Right forelimb (tissue), 1 donor: ENCODE results near the gene ZFAND5.

Source experiments
- DNase-seq: peaks from one replicate; pipeline ENCODE4 v3.0.0-alpha.2; 2018

The ZFAND5 gene

DNA sequence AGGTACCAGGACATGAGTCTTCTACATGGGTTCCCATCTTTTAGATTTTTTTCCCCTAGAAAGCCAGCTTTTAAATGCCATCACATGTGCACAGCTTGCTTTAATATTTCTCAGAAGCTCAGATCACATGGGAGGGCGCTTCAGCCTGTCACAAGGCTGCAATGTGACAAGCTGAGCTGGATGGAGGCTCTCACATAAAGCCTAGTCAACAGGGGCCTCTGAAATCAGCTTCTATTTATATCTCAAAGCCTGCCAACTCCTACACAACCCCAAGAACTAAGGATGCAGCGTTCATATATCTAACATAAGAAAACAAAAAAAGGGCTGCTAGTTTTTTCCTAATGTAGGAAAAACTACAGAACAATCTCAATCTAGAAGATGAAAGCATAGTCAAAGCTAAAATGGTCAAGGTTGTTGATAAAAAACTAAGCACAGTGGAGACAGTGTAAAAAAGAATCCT lies 2.3 kb downstream of the ZFAND5 start:
- DNase-seq = peak; percentile 52

- DNase-seq = no peak
These were observed 2.9 kb downstream of the ZFAND5 start for GRCh38 chr9:72362118-72362531.

DNA sequence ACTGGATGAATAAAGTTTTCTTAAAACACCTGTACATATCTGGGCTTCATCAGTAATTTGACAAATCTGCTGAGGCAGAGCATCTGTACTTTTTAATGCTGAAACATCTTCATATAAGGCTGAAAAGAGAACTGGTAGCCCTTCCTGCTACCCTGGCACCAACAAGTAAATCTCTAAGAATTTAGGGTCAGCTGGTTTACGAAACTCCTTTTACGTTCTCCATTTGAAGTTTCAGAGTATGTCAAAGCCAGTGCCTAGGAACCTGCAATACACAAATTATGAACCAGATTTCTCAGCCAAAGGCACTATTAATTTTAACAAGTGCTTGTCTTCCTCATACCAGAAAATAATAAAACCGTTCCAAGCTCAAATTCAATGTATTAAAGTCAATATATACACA lies 3.8 kb downstream of the ZFAND5 start:
- DNase-seq = no peak

GRCh38 chr9:72360324-72360723 lies 4.7 kb downstream of the ZFAND5 start:
- no peak for DNase-seq

DNA sequence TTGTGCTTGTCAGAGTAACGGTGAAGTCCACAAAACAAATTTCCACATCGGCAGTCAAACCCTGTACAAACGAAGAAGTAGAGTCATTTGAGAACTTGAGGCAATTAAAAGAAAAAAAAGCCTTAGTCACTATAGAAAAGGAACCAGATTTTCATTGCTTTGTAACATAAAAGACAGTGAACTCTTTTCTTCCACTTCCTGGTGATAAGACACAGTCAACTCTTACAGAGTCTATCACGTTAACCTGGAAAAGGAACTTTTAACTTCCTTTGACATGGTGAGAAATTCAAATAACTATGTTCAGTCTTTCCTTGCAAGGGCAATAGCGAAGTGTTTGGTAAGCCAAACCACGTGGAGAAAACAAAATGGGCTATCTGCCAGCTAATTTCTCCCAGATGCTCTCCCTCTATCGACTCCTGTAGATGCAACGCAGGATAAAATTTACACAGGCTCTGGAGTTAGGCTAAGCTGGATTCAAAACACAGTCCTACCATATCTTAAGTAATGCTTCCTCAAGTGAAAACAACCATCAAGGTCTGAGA lies 8.9 kb downstream of the ZFAND5 start:
- DNase-seq = peak; percentile 44

DNA sequence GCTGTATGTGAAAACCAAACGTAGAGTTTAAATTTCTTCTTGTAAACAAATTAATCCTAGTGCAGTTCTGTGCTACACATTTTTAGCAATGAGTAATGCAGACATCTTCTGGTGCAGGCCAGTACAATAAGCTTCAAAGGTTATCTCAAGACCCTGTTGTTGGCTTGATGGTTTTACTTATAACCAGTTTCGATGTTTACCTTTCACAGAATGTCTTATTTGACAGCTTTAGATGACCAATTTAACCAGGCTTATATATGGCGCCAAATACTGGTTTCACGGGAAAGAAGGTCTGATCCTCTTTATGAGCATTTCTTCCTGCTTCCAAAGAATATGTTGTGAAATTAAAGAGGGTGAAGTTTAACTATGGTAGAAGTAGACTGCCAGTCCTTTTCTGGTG lies 9.9 kb downstream of the ZFAND5 start:
- no peak for DNase-seq

DNA sequence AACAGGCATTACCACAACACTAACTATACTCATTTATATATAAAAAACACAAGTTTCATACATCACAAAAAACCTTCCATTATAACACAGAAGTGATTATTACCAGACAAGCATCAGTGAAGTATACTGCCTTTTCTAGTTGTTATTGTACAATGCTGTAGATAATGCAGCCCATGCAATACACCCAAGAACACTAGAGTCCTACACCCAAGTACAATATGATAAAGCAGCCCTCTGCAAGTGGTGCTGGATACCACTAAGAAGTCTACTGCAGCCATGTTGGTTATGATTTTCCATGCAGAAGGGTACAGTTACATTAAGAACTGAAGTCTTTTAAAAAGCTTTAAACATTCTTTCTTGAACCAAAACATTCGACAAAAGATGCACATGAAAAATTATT lies 10.3 kb downstream of the ZFAND5 start:
- no peak for DNase-seq

GRCh38 chr9:72353455-72354116 lies 11.4 kb downstream of the ZFAND5 start:
- no peak for DNase-seq

DNA sequence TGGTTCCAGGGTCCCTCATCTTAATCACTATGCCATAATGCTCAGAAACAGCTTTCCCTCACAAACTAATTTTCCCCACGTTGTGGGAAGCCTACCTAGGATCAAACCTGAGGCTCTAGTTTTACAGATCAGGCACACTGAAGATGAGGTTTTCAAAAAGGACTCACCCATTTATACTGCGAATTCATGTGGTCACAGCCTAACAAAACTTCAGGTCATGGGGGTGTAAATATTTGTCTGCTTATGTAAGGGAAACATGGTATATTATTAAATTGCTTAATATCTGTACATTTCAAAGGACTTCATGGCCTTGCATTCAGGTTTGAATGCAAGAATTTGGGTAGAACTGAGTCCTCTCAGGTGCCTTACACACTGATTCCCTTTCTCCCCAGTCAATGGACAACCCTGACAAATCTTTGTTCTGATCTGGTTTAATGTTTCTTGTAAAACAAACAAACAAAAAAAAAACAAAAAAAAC lies 12.1 kb downstream of the ZFAND5 start:
- DNase-seq = no peak

- no peak for DNase-seq
These were observed 13.2 kb downstream of the ZFAND5 start for GRCh38 chr9:72351538-72352453.

- no peak for DNase-seq
These were observed 15.1 kb downstream of the ZFAND5 start for GRCh38 chr9:72349911-72350310.

DNA sequence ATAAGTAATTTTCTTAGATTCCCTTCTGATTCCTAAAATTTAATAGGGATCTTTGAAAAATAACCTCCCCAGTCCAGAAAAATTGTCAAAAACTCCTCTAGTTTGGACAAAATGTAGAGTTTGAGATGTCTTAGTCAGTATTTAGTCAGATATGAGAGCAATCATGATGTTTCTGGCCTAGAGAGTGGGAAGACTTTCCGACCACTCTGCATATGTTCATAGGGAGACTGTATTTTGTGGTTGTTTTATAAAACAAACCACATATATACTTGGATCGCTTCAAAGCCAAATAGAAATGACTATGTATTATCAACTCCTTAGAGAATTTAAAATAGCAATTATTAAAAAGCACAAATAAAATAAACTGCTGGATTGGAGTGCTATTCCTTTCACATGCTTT lies 15.8 kb downstream of the ZFAND5 start:
- no peak for DNase-seq

DNA sequence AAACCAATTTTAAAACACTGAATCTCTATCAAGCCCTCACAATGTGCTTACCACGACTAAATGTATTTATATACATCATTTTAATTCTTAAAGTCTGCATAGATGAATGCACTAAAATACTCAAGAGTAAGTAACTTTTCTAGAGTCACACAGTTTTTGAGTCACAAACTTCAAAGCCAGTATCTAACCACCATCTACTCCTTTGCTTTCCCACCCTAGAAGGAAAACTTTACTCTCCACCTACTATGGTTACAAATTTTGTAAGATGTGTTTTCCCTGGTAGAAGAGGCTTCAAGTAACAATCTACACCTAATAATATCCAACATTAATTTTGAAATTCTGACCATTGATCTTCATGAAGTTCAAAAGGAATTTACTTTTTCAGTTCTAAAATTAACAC lies 18.7 kb downstream of the ZFAND5 start:
- DNase-seq = no peak

DNA sequence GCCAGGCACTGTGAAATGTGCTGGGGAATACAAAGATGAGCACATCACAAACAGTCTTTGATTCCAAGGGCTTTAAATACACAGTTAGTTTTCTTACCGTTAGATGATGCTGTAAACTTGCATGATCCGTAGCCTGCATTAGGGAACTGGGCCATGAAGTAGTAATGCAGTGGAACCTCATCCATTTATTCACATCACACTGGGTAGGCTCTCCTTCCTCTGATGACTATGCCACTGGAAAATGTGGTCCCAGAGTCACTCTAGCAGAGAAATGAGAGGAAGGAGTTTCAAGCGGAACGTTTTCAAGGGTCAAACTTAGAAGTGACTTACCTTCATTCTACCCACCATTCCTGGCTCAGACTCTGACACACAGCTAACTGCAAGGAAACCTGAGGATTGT lies 26.4 kb downstream of the ZFAND5 start:
- DNase-seq = no peak

- no peak for DNase-seq
These were observed 27.7 kb downstream of the ZFAND5 start for GRCh38 chr9:72337286-72337685.

- DNase-seq = no peak
These were observed 30.2 kb downstream of the ZFAND5 start for GRCh38 chr9:72334658-72335337.

DNA sequence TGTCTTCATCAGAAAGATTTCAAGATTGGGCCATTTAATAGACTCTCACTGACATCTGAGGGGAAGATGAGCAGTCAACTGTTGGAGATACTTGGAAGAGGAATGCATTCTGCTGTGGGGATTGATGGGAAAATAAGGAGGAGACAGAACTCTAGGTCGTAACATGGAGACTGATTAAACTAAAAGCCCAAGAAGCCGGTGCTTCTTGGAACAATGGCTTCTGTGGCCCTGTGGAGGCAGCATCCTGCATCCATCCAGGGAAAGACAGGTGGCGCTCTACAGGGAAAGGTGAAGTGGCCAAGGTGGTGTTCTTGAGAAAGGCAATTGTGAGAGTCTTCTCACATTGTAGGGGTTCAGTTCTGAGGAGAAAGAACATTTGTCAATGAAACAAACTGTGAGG lies 31.3 kb downstream of the ZFAND5 start:
- DNase-seq = no peak

DNA sequence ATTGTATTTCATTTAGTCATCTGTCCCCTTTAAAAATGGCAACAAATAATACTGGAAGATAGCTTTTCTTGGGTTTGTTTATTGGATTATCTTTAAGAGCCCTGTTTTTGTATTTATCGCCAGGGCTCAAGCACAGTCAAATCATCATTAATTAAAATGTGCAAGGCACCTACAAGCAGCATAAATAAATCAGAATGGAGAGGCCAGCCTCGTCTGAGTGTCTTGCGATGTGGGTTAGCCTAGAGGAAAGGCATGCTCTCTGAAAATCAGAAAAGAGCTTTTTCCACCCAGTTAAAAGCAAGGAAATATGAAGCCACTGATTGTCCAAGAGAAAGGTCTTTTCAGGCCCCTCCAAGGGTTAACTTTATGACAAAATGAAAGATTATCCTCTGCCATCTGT lies 31.8 kb downstream of the ZFAND5 start:
- no peak for DNase-seq

DNA sequence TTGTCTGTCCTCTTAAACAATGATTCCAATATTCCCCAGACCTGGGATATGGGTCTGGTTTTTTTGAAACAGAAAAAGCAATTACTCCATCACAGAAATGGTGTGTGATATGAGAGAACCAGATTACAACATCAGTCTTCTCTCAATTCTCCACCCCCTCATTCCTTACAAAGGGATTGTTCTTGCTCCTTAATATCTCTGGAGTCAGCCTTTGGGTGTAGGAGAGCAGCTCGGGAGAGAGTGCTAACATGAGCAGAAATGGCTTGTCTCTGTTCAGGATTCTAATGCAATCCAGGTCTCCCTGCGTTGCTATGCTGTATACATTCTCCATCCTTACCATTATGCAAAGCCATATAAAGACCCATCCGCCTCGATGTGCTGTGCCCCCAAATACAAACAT lies 32.7 kb downstream of the ZFAND5 start:
- no peak for DNase-seq

- DNase-seq = no peak
These were observed 37.4 kb downstream of the ZFAND5 start for GRCh38 chr9:72327631-72328030.

- no peak for DNase-seq
These were observed 38.4 kb downstream of the ZFAND5 start for GRCh38 chr9:72326641-72327040.

GRCh38 chr9:72324974-72325373 lies 40.0 kb downstream of the ZFAND5 start:
- DNase-seq = no peak

- no peak for DNase-seq
These were observed 42.3 kb downstream of the ZFAND5 start for GRCh38 chr9:72322678-72323077.
